NCI-H2227 (cell line): ENCODE results near the gene FAF1.
"Not testable (repeated sequence)": the region's sequence is repeated elsewhere in the genome, so short reads cannot be mapped to it uniquely, and the experiment has no call there.

Experiments
- DNase-seq: peaks from one replicate; lab custom pipeline; 2025; ENCODE audit not compliant: unreplicated experiment; lab: John Stamatoyannopoulos, UW

The FAF1 gene

DNA sequence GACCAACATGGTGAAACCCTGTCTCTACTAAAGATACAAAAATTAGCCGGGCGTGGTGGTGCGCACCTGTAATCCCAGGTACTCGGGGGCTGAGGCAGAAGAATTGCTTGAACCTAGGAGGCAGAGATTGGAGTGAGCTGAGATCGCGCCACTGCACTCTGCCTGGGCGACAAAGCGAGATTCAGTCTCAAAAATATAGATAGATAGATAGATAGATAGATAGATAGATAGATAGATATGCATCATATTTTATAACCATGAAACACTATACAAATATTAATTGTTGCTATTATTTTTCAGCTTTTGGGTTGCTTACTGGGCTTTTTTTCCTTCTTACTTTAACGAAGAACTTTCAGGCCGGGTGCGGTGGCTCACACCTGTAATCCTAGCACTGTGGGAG is 4.8 kb upstream of the FAF1 start:
- DNase-seq: no peak

DNA sequence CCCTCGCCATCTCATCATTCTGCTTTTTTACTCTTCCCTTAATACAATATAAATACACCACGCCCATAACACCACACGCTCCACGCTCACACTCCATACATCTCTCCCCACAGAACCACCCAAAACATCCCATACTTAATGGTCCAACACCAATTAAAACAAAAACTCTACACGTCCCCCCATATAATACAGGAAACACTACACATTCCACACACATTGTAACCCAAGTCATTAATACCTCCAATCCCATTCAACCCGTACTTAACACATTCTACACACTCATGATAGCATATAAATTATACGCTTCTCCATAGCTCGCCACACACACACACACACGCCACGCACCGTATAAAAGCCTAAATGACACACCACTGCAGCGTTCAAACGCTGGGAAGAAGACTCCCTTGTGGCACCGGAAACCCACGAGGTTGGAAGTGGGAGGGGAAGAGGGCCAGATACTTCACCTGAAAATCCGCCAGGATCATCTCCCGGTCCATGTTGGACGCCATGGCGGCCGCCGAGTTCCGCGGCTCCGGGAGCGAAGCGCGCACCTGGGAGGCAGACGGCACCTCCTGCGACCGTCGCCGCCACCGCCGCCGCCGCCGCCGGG is 659 bp downstream of the FAF1 start:
- peak; percentile 74 for DNase-seq

DNA sequence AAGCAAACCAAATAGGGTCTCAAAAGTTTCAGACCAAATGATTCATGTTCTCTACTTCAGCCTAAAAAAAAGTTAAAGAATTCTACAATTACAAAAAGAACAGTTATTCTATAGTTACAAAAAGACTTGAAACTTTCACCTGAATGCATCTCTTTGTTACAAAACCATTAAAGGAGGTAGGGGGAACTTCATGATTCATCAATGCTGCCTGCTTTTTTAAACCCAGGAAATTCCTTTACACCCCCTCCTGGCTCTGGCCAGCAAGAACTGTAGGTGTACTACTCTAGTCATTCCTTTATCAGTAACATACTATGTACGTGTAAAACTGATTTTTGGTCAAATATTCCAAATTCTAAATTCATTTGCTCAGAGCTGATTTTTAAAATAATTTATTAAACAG is 5.0 kb downstream of the FAF1 start:
- no peak for DNase-seq

DNA sequence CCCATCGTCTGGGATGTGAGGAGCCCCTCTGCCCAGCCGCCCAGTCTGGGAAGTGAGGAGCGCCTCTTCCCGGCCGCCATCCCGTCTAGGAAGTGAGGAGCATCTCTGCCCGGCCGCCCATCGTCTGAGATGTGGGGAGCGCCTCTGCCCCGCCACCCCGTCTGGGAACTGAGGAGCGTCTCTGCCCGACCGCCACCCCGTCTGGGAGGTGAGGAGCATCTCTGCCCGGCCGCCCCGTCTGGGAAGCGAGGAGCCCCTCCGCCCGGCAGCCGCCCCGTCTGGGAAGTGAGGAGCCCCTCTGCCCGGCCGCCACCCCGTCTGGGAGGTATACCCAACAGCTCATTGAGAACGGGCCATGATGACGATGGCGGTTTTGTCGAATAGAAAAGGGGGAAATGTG is 7.5 kb downstream of the FAF1 start:
- DNase-seq: not testable (repeated sequence)

DNA sequence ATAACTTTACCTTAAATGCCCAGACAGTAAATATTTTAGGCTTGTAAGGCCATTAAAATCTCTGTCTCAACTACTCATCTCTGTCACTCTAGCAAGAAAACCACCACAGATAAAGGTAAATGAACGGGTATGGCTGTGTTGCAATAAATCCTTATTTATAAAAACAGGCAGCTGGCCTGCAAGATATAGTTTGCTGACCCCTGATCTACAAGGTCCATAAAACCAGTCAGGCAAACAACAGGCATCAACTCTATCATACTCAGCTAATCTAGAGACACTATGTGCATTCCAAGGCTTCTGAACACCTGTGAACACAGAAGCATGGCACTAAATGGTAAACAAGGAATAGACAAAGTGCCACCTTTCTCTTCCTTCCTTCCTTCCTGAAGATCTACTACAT is 9.7 kb downstream of the FAF1 start:
- no peak for DNase-seq

DNA sequence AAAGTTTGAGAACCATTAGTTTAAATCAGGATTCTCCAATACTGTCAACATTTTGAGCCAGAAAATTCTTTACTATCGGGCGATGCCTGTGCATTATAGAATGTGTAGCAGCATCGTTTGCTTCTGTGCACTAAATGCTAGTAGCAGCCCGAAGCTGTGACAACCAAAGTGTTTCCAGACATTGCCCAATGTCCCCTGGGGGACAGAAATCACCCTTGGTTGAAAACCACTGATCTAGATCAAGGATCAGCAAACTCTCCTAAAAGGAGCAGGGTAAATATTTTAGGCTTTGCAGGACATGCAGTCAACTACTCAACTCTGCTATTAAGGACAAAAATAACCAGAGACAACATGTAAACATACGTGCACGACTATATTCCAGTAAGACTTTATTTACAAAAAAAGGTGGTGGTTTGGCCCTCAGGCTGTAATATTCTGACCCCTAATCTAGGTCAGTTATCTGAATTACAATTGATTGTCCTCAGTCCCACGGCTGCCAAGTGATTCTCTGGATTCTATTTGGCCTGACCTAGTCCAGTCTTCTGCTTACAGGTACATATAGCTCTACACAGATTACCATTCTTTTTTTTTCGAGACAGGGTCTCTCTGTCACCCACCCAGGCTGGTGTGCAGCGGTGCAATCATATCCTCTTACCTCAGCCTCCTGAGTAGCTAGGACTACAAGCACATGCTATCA is 10.6 kb downstream of the FAF1 start:
- DNase-seq: no peak

DNA sequence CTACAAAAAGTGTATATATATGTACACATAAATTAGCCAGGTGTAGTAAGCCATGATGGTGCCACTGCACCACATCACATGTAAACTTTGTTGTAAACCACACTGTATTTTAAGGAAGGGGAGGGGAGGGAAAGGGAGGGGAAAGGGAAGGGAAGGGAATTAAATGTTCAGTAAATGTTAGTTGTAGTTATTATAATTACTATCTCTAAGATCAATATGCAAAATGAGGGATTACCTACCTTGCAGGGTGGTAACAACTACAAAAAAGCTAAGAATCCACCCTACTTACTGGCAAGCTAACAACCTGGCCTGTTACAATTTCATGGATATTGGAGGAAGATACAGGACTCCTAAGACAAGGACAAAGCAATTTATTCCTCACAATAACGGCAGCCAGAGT is 17.7 kb downstream of the FAF1 start:
- no peak for DNase-seq

DNA sequence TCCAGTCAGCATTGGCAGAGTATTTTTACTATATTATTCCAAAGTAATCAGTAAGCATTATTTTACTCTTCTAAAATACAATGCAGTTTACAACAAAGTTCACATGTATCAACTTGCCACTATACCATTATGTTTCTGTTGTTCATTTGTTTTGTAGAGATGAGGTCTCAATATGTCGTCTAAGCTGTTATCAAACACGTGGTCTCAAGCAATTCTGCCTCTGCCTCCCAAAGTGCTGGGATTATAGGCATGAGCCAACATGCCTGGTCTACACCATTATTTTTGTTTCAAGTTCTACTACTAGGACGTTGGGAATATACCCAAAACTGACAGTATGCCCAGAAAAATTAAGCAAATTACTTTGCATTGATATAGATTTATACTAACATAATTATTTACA is 19.8 kb downstream of the FAF1 start:
- DNase-seq: no peak

DNA sequence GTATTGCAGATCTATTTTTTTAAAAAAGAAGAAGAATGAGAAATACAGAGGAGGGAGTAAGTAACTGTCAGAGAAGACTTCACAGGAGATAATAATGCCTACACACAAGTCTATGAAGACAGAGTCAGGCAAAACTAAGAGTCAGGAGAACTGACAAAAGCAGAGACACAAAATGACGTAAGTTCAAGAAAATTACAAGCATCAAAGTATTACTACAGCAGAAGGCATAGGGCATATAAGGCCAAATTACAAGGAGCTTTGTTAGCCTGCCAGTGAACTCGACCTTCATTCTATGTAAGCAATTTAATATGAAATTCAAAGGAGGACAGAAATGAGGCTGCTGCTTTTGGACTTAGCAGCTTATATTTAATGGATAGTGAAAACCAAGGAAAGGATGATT is 23.7 kb downstream of the FAF1 start:
- DNase-seq: no peak

DNA sequence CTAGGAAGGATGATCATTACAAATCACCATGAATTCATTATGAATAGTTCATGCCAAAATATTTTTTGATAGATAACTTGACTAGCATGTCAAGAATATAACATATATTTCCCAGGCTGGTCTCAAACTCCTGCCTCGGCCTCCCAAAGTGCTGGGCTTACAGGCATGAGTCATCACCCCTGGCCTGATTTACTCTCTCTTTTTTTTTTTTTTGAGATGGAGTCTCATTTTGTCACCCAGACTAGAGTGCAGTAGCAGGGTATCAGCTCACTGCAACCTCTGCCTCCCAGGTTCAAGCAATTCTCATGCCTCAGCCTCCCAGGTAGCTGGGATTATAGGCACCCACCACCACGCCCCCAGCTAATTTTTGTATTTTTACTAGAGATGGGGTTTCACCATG is 24.8 kb downstream of the FAF1 start:
- DNase-seq: not testable (repeated sequence)

DNA sequence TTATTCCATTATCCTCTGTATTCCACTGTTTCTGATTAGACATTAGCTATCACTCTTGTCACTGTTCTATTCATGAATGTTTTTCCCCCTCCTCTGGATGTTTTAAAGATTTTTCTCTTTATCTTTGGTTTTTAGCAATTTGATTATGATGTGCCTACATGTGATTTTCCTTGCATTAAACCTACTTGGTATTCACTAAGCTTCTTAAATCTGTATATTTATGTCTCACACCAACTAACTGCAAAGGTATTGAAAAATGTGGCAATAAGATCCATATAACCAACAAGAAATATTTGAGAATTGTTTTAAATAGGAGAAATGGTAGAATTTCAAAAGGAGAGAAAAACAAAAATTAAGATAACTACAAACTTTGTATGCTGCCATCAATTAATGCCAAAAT is 25.2 kb downstream of the FAF1 start:
- no peak for DNase-seq

DNA sequence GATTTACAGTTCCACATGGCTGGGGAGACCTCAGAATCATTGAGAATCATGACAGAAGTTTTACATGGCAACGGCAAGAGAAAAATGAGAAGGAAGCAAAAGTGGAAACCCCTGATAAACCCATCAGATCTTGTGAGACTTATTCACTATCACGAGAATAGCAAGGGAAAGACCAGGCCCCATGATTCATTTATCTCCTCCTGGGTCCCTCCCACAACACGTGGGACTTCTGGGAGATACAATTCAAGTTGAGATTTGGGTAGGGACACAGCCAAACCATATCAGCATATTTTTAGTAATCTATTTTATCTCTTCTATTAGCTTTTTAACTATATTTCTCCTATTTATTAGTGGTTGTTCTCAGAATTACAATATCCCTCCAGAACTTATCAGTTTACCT is 26.3 kb downstream of the FAF1 start:
- DNase-seq: not testable (repeated sequence)

DNA sequence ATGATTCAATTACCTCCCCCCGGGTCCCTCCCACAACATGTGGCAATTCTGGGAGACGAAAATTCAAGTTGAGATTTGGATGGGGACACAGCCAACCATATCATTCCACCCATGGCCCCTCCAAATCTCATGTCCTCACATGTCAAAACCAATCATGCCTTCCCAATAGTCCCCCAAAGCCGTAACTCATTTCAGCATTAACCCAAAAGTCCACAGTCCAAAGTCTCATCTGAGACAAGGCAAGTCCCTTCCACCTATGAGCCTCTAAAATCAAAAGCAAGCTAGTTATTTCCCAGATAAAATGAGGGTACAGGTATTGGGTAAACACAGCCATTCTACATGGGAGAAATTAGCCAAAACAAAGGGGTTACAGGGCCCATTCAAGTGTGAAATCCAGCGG is 28.0 kb downstream of the FAF1 start:
- DNase-seq: not testable (repeated sequence)

DNA sequence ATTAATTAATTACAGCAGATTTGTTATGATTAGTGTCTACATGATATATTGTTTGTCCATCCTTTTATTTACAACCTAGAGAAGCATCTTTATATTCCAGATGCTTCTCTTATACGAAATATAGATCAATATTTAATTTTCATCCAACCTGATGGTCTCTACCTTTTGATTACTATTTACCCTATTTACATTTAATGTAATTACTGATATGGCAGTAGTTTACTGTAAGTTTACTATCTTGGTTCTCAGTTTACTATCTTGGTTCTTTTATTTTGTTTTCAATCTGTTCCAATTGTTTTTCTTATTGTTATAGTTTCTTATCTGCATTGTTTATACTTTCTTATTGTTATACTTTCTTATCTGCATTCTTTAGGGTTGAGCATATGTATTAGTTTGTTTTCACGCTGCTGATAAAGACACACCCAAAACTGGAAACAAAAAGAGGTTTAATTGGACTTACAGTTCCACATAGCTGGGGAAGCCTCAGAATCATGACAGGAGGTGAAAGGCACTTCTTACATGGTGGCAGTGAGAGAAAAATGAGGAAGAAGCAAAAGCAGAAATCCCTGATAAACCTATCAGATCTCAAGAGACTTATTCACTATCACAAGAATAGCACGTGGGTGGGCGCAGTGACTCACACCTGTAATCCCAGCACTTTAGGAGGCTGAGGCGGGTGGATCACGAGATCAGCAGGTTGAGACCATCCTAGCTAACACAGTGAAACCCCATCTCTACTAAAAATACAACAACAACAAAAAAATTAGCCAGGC is 28.9 kb downstream of the FAF1 start:
- no peak for DNase-seq

DNA sequence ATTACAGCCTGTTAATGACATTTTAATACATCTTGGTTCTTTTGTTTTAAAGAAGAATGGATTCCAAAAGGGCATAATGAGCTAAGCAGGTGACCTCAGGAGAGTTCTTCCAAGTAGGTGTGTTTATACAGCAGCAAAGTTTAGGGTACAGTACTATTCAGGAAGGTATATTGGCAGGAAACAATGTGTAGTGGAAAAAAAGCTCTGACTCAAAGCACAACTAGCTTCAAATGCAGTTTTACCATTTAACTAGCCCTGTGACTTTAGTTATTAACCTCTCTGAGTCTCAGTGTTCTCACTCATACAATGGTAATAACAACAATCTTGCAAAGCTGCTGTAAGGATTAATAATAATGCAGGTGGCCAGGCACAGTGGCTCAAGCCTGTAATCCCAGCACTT is 29.9 kb downstream of the FAF1 start:
- no peak for DNase-seq

DNA sequence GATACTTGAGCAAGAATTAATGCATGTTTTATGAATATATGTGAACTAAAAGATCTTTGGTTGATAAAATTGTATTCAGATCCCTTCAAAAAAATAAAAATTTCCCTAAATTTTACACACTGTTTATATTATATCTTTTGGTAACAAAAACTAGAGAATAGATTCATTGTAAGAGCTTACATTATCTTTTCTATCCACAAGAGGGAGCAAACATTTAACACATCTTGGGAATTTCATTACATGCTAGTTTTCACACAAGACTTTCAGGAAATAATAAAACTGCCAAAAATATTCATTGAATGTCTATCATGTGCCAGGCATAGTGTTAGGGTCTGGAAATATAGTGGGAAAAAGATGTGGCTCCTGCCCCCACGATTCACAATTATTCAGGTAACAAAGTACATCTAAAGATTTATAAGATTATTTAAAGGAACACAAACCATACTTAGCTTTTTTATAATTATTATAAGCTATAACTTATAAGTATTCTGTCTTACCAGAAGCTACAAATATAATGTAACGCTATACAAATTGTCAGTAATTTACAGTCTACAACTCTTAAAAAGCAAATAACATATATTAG is 30.6 kb downstream of the FAF1 start:
- peak; percentile 25 for DNase-seq

DNA sequence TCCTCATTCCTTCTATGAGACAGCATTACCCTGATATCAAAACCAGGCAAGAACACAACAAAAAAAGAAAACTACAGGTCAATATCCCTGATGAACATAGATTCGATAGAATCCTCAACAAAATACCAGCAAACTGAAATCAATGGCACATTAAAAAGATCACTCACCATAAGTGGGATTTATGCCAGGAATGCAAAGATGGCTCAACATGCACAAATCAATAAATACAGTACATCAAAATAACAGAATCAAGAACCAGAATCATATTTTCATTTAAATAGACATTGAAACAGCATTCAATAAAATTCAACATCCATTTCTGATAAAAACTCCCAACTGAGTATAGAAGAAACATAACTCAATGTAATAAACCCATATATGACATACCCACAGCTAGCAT is 36.5 kb downstream of the FAF1 start:
- DNase-seq: no peak

DNA sequence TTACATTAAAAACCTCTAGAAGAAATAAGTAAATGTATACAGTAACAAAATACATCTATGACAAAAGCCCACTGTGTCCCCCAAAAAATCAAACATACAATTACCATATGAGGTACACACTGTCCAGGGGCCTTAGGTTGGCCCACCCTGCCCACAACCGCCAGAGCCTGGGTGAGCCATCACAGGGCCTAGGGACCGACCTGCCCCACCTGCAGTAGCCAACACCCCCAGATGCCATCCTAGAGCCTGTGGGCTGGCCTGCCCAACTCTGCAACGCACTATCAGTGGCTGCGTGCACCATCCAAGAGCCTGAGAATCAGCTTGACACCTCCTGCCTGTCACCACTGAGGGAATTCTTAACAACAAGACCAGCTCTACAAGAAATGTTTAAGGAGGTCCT is 39.0 kb downstream of the FAF1 start:
- DNase-seq: no peak

DNA sequence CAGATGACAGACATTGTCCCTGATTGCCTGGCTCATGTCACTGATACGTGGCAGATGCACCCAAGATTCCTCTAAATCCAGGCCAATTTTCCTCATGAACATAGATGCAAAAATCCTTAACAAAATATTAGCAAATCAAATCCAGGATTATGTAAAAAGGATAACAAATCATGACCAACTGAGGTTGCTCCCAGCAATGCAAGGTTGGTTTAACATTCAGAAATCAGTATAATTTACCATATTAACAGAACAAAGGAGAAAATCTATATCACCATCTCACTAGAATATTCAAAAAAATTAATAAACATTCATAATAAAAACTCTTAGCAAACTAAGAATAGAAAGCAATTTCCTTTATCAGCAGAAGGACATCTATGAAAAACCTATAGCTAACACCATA is 39.7 kb downstream of the FAF1 start:
- DNase-seq: no peak

DNA sequence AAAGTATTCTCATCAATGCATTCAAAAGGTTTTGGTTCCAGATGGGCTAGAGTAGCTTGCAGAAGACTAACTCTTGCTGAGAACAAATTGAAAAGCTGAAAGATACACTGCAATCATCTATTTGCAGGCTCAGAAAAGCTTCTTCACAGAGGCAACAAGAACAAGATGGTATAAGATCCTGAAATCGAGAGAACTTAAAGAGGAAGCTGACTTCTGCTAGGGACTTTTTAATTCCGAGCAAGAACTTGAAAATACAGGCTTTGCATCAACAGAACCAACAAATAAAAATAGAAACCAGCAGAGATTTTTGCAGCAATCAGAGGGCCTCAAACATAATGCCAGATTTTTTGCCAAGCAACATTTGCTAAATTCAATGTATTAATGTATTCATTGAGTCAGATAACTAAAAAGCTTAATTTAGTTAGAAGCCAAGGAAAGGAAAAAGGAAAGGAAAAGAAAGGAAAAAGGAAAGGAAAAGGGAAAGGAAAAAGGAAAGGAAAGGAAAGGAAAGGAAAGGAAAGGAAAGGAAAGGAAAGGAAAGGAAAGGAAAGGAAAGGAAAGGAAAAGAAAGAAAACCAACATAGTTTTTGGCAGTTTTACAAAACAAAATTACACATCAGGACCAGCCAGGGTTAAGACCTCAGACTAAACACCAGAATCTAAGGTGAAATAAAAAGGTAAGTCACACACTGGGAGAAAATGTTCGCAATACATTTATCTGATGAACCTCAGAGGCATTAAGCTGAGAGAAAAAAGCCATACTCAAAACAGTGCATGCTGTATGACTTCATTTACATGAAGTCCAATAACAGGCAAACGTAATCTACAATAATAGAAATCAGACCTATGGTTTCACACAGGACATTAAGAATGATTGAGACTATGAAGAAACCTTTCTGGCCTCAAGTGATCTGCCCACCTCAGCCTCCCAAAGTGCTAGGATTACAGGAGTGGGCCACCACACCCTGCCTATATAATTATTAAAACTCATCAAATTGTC is 42.6 kb downstream of the FAF1 start:
- DNase-seq: no peak

DNA sequence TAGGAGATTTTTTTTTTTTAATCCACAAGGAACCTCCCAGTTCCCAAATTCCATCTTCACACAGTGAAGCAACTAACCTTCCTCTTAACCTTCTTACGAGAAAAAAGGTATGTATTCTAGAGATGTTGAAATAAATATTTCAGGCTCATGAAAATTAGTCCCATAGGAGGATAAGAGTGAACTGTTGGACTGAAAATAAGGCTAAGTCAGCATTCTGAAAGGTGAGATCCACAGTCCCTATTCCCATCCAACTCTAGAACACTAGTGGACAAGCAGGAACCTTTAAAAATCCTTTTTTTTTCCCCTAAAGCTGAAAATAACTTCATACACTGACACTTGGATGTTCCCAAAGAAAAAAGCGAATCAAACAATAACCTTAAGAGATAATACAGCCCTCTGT is 44.4 kb downstream of the FAF1 start:
- DNase-seq: no peak
